HTERT RPE-1 (cell line): ENCODE data around the gene RBFA.
"Not testable (repeated sequence)": the region's sequence is repeated elsewhere in the genome, so short reads cannot be mapped to it uniquely, and the experiment has no call there.

Experiments used
- in situ Hi-C: fragments of 300-500 bp; cut with MboI; formaldehyde crosslinking; loops from 4 replicates; pipeline ENCODE4 v1.14.3; 2020; ENCODE audit warnings: low sequenced_read_pairs

RBFA gene

DNA sequence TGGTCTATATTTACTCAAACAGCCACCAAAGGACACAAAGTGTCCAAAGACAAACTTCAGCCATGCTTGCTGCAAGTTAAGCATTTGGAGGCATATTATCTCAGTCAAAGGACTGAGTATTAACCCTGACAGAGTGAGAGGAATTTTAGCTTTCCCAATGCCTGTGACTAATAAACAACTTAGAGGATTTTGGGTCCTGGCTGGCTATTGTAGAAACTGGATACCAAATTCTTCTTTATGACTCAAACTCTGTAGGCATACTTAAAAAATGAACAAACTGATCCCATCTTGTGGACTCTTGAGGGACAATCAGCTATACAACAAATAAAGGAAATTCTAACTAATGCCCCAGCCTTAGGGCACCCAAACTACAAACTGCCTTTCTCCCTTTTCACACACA, 6.5 kb upstream of the RBFA start:
- in situ Hi-C loops: not testable (repeated sequence)

DNA sequence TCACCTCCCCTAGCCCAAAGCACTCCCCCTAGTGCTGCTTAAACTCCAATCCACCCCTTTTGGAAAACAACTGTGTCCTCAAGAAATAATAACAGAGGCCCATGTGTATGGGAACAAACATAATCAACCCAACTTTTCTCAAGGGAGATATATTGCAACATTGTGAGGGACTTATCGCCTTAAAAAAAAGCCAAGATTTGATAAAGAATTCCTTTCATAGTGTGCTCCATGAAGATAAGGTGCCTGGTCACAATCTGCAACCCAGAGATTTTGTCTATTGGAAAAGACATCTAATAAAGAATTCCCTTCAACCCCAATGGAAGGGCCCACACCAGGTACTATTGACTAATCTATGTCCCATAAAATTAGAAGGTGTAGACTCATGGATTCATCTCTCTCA, 4.5 kb upstream of the RBFA start:
- in situ Hi-C loops: no loop called here

DNA sequence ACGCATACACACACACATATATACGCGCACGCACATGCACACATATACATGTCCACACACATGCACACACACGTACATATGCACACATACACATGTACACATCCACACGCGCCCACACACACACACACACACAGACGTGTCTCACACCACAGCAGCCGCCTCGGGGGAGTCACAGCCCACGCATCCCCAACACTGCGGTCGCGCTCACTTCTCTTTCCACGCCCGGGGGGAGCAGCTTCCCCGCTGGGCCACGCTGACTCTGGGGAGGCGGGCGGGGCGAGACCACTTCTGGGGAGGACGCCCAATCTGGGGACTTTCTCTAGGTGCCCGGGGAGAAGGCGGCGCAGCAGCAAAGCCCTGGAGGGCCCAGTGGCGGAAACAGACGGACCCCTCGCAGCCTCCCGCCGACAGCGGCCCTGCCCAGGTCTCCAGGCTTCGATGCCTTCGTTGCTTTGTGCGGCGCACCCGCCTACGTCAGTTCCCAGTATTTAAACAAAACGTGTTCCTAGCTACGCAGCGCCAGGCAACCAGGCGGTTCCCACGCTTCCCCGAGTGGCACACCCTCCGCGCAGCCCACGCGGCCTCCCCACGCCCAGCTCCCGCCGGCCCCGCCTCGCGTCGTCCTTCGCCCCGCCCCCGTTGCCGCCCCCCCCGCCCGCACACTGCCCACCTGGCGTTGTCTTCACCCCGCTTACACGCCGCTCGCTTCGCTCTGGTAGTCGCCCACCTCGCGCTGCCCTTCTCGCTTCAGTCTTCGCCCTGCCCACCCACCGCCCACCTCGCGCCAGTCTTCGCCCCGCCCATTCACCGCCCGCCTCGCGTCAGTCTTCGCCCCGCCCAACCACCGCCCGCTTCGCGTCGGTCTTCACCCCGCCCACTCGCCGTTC, 810 bp upstream of the RBFA start:
- in situ Hi-C loops: no loop called here

DNA sequence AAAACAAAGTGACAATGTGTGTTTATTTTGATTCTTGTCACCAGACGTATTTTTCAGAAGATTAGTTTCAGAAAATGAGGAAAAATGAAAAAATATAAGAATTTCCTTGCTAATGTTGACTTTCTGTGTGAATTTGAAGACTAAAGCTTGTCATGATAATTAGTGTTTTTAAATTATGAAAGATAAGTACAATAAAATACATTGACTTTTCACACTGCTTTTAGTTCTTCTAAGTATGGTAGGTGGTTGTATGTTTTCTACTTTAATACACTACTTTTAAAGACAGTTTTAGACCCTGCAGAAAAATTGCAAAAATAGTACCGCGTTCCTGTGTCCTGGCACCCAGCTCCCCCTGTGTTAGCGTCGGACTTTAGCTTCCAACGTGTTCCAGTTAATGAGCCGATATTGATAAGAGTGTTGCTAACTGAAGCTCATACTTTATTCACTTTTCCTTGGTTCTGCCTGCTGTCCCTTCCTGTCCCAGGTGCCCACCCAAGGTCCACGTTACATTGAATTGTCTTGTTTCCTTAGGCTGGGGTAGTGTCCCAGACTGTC, 695 bp downstream of the RBFA start:
- in situ Hi-C loops: no loop called here

DNA sequence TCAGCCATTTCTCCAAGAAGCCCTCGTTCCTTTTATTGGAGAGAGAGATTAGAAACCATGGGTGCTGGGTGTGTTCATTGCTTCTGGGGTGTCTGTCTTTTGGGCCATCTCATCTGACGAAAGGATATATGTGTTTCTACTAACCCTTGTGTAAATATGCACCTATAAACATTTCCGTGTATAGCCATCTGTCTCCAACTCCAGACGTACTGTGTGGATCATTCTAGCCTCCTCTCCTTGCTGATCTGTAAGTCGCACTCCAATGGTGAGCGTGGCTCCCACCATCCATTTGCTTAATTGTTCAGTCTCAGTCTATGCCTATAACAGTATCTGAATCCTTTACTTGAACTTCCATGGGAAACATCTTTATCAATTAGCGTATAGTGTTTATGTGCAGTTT, 1.8 kb downstream of the RBFA start:
- in situ Hi-C loops: no loop called here

DNA sequence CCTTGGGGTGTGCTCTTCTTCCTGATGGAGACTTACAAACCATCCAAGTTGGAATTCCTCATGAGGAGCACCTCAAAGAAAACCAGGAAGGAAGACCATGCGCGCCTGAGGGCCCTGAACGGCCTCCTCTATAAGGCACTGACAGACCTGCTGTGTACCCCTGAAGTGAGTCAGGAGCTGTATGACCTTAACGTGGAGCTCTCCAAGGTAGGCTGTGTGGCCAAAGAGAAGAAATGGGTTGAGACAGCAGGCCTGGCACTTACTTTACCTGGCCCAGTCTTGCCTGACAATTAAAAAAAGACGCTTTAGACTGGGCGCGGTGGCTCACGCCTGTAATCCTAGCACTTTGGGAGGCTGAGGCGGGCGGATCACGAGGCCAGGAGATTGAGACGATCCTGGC, 3.1 kb downstream of the RBFA start:
- in situ Hi-C loops: no loop called here

DNA sequence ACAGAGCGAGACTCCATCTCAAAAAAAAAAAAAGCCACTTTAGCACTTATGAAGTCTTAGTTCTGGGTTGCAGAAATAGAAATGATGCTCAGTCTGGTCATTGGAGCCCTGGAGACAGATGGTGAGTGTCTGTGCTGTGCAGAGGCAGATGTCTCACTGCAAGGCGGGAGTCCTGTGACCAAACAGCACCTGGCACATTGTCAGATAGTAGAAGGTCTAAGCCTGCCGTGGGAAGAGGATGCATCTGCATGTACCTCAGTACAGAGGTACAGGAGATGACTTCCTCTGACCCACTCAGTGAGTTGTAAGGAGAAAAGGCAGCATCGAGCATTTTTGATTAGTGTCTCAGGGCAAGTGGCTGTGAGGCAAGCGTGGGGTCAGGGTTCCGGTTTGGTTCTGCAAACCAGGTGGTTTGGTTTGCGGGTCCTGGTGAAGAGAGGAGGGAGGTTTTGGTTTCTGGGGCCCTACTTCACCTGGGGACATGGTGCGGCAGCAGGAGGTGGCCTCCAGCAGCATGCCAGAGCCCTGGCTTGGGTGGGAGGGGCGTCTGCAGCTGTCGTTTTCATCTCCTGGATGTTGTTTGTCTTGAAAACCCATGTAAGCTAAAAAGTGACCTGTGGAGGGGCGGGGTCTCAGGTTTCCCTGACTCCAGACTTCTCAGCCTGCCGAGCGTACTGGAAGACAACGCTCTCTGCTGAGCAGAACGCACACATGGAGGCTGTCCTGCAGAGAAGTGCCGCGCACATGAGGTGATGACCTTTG, 3.8 kb downstream of the RBFA start:
- in situ Hi-C loops: no loop called here

DNA sequence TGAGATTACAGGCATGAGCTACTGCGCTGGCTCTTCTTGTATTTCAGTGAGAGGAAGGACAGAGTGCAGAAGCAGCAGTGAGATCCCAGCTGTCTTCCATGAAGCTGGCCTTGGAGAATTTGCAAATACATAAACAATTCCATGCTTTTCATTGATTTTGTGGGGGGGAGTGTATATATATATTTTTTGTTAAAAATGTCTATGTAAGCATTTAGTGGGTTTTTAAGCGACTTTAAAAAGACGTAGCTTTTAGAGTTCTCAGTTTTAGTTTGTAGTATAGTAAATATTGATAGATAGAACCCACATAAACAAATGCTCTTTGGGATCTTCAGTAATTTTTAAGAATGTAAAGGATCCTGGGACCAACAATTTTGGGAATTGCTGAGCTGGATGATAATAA, 6.3 kb downstream of the RBFA start:
- in situ Hi-C loops: no loop called here

DNA sequence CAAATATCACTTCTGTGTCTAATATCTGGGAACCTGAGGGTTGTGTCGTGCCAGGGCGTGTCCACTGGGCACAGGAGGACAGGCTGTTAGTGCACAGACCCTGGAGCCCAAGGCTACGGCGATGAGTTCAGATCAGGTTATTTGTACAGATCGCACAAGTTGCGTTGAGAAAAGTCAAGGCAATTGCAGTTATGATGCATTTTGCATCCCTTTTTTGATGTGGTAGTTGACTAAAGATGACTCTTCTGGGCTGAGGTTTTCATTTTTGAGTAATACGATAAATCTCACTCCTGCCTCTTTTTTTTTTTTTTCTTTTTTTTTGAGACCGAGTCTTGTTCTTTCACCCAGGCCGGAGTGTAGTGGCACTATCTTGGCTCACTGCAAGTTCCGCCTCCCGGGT, 7.2 kb downstream of the RBFA start:
- in situ Hi-C loops: no loop called here

DNA sequence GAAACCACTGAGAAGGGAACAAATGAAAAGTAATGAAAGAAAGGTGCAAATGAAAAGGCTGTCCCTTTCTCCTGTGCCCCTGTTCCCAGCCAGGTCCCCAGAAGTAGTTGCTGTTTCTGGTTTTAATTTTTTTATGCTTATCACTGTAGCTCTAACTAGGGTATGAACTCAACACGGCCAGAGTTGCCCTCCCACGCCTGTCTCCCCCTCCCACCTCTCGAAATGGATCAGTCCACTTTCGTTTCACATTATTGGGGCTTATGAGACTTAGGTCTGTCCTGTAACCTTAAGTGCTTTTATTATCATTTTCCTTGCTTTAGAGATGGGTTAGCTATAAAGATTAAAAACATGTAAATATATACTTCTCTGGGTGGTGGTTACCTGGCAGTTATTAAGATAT, 8.6 kb downstream of the RBFA start:
- in situ Hi-C loops: no loop called here

DNA sequence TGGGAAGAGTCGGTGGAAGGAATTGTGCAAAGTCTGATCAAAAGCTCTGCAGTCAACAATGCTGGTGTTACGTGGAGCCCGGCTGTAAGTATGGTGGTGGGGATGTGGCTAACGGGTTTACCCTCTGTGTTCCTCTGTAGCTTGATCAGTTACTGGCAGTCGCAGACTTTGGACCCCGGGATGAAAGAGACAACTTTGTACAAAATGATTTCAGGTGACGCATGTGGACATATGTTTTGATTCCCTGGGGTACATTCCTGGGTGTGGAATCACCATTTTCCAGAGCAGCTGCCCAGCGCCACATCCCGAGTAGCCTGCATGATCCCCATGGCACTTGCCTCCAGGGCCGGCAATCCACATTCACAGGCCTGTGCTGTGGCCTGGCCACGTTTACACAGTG, 9.8 kb downstream of the RBFA start:
- in situ Hi-C loops: no loop called here

DNA sequence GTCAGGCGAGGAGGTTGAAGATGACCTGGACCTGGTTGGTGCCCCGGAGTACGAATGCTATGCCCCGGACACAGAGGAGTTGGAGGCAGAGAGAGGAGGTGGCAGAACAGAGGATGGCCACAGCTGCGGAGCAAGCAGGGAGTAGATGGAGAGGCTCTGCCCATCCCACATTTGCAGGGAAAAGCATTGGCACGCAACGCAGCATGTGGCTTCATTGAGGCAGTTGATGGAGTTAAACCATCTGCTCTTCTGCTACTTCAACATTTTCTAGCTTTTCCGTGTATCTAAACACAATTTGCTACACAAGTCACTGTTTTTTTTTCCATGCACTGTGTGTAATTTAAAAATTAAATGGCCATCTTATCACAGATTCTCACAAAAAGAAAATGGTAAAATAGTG, 11.8 kb downstream of the RBFA start:
- in situ Hi-C loops: no loop called here

DNA sequence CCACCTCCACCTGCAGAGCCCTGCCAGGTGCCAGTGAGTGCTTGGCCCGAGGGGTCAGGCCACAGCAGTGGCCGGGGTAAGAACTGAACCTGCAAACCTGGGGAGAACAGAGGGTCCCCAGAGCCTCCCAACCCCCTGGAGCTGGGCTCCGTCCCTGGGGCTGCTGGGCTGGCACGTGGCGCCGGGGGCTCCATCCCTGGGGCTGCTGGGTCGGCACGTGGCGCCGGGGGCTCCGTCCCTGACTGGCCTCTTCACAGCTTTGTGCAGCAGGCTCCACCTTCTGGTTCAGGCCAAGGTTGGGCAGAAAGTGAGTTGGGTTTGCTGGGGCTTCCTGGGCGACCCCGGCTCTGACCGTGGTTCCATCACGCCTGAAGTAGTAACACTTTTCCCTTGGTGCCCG, 12.2 kb downstream of the RBFA start:
- in situ Hi-C loops: no loop called here

DNA sequence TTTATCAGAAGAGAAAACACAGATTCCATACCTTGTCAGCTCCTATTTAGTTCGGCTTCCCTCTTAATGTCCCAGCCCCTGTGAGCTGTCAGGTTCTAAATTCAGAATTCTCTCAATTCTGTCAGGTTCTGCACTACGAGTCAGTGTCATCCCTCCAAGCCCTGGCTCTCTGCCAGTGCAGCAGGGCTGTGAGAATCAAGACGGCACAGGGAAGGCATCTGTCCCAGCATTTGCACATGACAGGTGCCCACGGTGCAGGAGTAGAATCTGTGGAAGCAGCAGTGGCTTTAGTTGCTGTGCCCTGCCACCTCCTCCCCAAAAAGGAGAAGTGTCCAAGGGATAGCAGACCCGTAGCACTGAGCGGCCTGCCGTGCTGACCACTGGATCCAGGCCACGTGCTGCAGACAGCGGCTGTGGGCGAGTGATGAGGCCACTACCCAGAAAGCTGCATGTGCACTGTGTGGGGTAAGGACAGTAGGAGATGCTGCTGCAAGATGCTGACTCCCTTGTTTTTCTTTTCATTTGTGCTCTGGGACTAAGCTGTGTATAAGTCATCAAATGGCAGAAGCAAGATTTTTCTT, 12.8 kb downstream of the RBFA start:
- in situ Hi-C loops: no loop called here

DNA sequence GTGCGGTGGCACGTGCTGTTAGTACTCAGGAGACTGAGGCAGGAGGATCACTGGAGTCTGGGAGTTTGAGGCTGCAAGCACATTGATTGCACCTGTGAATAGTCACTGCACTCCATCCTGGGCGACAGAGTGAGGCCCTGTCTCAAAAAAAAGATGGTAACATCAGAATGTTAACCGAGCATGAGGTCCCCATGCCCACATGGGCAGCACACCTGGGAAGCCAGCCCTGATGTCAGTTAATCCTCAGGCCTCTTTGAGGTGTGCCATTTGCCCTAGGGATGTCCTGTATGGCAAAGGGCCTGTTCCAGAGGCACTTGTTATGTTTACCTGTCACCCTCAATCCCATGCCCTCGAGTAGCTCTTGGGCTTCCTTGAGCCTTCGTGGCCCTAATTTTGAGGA, 16.6 kb downstream of the RBFA start:
- in situ Hi-C loops: no loop called here

DNA sequence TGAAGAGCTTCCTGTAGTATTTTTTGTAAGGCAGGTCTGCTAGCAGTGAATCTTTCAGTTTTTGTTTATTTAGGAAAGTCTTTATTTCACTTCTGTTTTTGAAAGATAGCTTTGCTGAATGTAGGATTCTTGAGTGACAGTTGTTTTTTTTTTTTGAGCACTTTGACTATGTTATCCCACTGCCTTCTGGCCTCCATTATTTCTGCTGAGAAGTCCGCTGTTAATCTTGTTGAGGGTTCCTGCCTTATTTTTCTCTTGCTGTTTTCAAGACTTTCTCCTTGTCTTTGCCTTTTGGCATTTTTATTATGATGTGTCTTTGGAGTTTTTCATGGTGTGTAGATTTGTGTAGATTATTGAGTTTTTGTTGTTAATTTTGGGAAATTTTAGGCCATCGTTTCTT, 21.9 kb downstream of the RBFA start:
- in situ Hi-C loops: no loop called here

DNA sequence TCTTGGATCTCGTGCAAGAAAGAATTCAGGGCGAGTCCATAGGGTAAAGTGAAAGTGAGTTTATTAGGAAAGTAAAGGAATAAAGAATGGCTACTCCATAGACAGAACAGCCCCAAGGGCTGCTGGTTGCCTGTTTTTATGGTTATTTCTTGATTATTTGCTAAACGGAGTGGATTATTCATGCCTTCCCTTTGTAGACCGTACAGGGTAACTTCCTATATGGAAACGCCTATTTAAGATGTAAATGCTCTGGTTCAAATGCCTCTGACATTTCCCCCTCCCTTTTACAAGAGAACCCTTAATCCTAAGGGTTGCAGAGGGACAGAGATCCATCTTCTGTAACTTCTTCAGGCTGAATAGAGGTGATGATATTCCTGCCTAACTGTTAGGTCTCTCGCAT, 25.7 kb downstream of the RBFA start:
- in situ Hi-C loops: no loop called here

DNA sequence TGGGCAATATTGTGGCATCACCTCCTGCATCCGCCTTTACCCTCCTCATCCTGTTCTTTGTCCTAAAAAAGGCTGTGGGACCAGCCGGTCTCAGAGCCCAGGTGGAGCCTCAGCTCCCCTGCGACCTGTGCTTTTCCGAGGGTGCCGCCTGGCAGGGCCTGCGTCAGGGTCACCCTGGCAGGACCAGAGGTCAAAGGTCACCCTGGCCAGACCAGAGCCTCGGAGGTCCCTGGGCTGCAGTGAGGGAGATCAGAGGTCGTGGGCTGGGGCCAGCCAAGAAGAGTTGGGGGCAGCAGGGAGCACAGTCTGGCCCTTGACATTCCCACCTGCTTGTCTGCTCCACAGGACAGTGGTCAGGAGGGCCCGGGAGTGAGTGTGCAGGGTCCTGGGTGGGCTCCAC, 31.5 kb downstream of the RBFA start:
- in situ Hi-C loops: no loop called here

DNA sequence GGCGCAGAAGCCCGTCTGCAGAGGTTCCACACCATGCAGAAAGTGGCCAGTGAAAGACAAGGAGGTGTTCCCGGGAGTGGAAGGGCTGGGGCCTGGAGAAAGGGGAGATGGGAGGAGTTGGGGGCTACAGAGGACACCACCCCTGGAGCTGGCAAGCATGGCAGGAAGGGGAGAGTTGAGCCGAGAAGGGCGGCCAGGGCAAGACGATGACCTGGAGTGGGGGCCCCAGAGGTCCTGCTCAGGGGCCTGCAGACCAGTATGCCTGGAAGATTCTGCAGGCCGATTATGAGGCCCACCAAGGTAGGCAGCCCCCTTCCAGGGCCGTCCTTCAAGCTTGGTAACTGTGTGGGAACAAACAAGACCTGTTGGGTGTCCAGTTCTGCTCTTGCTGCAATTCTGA, 33.1 kb downstream of the RBFA start:
- in situ Hi-C loops: no loop called here

DNA sequence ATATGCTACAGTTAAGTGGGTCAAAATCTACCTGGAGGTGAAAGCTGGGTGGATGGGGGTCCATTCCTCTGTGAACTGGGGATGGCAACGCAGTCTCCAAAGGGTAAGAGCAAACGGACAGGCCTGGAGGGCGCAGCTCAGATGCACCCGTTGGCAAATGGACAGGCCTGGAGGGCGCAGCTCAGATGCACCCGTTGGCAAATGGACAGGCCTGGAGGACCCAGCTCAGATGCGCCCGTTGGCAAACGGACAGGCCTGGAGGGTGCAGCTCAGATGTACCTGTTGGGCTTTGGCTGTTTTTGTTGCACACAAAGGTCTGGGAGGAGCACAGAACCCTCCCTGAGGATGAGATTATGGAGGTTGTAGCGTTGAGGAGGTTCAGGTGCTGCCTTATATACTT, 33.7 kb downstream of the RBFA start:
- in situ Hi-C loops: no loop called here

DNA sequence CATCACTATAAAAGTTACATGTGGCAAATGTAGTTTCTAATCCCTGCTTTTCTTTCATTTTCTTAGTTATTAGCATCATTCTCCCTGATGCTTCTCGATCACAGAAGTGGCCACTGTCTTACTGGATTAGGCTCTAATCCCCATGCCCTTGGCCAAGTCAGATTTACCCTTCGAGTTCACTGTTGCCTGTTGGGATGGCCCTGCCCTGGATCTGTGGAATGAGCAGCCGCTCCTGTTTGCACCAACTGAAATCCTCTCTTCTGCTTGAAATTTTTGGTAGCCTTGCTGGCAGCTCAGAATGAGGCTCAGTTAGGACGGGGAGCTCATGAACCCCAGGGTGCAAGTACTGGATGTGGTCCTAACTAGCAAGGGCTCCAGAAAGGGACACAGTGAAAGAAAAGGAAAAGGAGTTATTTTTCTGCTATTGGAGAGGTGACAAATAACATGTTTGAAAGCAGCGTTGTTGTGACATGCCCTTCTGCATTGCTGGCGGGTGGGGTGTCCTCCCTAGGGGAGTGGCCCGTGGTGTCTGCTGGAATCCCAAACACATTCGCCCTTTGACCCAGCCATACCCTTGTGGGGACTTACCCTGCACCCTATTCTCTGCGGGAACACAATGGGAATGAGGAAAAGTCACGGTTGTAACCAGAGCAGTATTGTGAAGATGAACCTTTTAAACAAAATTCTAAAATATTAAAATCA, 34.5 kb downstream of the RBFA start:
- in situ Hi-C loops: no loop called here
